RPMI8226 (cell line): ENCODE measurements around the gene NOL12.

Experiments used
- DNase-seq: peaks from one replicate; pipeline ENCODE4 v3.0.0-alpha.2; 2015

Gene NOL12

DNA sequence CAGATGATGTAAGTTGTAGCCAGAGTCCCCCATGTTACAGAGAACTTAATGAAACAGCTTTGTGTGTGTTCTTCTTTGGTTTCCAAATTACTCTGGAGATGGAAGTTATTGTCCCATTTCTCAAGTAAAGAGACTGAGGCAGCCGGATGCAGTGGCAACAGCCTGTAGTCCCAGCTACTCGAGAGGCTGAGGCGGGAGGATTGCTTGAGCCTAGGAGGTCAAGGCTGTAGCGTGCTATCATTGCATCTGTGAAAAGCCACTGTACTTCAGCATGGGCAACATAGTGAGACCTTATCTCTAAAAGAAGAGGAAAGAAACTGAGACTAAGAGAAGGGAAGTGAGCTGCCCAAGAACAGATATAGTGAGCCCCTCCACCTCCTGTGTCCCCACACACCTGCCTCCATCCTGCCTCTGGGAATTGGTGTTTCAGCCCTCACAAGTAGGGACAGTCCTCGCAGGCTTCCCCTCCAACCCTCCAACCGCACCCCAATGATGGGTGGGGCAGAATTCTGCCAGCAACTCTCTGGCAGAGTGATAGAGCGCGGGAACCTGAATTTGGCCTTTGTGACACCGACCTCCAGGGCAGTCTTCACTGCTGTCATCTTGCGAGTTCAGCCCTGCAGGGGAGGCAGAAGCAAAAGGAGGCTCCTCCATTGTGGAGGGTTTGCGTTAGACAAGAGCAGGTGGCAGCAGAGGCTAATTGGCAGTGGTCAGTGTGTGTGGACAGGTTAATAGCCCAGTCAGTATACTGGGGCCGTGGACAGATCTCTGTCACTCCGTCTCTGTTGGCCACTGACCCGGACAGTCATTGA, 26.0 kb upstream of the NOL12 start:
- peak; percentile 24 for DNase-seq

DNA sequence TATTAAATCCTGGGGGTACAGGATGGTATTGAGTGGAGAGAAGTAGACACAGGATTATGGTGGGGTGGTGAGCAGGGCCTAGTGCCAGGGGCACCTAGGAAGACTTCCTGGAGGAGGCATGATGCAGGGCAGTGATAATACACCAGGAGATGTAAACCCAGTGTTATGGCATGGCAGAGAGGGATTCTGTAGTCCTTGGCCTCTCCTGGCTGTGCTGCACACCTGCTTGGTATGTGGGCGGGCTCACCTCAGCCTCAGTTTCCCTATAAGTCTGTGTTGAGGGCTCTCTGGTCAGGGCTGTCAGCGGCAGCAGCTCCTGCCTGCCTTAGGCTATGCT, 25.5 kb upstream of the NOL12 start:
- DNase-seq = no peak

DNA sequence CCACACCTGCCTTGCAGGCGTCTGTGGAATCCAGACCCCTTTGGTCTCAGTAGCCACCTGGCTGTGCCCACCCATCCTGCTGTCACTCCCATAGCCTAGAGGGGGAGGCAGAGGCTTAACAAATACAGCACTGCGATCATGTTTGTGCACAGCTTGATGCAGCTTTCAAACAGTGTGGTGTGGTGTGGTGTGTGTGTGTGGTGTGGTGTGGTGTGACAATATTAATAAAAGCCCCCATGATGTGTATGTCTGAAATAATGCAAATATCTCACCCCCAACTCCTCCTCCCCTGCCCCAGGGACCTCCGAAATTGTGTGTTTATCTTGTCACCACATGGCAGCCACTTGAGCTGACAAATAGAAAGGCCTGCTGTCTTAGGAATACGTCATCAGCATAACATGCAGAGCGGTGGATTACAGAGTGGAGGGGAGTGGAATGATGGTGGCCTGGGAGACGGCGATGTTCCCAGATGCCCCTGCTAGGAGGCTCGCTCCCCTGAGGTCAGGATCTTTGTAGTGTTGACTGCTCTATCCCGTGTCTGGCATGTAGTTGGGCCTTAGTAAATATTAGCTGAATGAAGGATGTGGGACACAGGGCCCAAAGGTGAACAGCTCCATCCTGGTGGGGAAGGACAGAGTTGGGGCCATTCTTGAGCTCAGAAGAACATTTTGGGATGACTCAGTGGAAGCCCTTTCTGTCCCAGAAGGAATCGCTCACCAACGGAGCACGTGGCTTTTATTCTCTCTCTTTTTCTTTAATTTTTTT, 24.8 kb upstream of the NOL12 start:
- no peak for DNase-seq

DNA sequence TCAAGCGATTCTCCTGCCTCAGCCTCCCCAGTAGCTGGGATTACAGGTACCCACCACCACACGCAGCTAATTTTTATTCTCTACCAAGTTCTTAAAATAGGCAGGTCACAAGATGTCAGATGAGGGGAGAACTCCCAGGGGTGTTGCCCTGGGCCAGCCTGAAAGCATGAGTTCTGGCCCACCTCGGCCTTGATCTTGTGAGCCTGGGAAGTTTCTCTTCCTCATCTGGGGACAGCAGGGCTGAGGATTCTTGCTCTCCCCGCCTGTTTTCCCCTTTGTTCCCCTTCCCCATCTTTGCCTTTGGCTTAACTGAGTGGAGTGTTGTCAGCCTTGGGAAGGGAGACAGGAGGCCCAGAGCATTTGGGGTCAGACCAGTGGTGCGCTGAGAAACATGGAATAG, 24.1 kb upstream of the NOL12 start:
- no peak for DNase-seq

DNA sequence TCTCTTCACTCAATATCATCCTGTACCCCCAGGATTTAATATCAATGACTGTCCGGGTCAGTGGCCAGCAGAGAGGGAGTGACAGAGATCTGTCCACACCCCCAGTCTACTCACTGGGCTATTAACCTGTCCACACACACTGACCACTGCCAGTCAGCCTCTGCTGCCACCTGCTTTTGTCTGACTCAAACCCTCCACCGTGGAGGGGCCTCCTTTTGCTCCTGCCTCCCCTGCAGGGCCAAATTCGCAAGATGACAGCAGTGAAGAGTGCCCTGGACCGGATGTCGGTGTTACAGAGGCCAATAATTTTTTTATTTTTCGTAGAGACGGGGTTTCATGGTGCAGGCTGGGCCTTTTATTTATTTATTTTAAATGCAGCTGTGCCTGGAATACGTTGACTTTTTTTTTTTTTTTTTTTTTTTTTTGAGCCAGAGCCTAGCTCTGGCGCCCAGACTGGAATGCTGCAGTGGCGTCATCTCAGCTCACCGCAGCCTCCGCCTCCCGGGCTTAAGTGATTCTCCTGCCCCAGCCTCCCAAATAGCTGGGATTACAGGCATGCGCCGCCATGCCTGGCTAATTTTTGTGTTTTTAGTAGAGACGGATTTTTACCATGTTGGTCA, 22.5 kb upstream of the NOL12 start:
- no peak for DNase-seq

DNA sequence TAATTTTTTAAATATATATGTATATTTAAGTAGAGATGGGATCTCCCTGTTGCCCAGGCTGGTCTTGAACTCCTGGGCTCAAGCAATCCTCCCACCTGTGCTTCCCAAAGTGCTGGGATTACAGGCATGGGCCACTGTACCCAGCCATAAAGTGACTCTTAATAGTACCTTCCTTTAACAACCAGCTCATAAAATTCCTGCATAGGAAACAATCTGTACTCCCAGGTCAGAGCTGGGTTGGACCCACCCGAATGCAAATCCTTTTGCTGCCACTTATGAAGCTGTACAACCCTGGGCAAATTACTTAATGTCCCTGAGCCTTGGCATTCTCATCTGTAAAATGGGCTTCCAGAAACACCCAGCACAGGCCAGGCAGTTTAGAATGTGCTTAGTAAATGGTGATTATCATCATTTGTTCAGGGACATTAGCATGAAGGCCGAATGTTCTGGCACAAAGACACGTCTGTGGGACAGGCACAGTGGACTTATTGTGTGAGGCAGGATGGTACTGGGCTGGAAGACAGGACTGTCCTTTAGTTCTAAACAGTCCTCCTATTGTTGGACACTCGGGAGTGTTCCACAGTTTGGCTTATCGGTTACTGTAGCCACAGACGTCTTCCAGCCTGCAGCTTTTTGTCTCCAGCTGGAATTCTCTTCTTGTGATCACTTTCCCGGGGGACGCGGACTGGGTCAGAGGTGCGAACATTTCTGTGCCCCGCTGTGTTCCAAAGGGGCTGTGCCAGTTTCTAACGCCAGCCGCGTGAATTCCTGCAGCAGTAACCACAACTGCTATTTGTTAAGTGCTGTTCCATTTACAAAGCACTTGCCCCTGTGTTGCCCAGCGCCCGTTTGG, 21.7 kb upstream of the NOL12 start:
- DNase-seq = no peak

DNA sequence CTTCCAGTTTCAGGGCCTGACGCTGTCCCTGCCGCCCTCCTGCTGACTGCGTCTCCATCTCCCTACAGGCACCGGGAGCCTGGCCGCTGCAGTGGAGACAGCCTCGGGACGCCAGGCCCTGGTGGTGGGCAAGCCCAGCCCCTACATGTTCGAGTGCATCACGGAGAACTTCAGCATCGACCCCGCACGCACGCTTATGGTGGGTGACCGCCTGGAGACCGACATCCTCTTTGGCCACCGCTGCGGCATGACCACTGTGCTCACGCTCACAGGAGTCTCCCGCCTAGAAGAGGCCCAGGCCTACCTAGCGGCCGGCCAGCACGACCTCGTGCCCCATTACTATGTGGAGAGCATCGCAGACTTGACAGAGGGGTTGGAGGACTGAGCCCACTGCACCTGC, 20.7 kb upstream of the NOL12 start:
- no peak for DNase-seq

DNA sequence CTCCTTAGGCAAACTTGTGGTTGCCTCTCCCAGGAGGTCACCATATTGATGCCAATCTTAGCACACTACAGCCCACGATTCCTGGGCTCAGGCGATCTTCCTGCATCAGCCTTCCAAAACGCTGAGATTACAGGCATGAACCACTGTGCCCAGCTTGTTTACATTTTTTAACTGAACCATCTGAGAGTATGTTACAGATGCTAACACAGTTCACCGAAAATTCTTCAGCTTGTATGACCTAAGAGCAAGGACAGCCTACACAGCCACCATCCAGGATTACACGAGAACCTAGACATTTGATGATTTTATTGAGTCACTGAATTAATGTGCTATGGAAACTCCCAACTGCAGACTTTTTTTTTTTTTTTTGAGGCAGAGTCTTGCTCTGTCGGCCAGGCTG, 16.6 kb upstream of the NOL12 start:
- DNase-seq = no peak

DNA sequence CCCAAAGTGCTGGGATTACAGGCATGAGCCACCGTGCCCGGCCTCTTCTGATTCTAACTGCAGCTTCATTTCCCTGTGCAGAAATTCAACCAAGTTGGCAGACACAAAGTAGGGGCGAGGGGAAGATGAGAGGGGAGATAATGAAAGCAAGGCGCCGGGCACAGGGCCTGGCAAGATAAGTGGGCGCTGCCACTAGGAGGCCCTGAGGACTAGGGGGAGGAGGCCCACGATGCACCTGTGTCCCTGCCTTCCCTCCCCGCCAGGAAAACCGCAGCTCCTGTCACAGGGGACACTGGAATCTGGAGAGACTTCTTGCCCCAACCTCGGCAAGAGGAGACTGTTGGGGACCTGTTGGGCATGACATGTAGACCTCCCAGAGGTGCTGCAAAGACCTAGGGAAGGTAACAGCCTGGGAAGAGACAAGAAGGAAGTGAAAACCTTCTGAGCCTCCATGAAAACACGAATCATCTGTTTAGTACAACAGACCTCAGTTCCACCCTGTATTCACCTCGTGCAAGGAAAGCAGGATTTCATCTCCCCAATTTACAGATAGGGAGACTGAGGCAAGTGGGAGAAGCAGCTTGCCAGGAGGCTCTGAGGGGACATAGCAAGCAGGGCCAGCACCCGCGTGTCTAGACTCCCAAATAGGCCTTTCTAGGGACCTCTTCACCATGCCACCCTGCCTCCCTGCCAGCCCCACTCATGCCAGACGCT, 13.8 kb upstream of the NOL12 start:
- DNase-seq = peak; percentile 78

DNA sequence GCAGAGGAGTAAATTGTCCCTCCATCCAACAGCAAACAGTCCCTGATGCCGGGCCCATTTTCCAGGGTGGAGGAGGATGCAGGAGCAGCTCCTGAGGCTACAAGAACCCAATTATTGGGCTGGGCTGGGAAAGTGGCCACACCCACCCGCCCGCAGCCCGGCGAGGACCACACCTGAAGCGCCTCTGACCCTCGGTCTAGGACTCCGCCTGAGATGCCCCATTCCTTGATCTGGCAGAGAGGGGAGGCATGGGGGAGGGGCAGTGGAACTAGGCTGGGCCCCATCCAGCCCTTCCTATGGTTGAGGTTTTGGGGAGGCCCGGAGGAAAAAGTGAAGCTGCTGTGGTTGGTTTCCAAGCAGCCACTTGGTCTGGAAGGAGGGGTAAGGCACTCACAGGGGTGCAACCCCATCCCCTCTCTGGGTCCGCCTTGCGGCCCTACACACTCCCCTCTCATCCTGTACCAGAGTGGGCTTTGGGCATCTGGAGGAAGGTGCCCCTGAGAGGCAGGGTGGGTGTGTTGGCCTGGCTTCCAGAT, 13.2 kb upstream of the NOL12 start:
- DNase-seq = no peak

DNA sequence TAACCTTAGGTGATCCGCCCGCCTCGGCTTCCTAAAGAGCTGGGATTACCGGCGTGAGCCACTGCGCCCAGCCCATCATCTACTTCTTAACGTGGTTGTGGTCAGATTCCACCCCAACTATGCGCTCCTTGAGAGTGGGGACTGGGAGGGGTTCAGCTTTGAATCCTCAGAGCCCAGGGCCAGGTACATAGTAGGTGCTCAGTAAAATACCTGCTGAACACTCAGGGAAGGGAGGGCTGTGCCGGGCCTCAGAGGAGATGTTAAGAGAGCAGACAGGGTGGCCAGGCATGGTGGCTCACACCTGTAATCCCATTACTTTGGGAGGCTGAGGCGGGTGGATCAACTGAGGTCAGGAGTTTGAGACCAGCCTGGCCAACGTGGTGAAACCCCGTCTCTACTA, 11.9 kb upstream of the NOL12 start:
- DNase-seq = no peak

DNA sequence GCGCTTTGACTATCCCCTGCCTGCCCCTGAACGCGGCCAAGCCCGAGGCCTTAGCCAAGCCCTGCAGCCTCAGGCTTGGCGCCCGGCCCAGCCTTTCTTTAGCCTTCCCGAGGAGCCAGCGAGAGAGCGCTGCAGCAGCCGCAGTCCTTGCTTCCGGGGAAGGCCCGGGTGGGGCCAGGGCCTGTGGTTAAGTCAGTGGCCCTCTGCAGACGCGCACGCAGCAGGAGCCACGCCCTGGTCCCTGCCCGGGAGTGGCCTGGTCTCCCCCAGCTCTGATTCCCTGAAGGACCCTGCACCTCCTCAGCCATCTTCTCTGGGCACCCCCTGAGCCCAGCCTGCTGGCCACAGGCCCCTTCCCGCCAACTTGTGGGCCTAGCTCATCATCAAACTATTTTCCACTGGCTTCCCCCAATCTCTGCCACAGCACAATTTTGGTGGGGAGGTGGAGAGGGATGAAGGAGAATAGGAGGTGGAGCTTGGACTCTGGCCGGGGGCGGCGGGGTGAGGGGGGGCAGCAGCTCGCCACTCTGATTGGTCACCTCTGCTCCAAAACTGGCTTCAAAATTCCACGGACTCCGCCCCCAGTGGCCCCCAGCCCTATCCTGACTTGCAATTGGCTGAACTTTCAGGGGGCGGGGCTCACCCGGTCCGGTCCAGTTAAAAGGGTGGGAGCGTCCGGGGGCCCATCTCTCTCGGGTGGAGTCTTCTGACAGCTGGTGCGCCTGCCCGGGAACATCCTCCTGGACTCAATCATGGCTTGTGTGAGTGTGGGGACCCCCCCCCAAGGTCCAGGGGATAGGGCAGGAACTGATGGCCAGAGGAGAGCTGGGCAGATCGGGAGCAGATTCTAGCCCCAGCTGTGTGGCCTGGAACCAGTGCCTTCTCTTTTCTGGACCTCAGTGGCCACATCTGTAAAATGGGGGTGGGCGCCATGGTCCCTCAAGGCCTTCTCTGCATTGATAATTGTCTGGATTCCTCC, 10.9 kb upstream of the NOL12 start, which contains the start of gene LGALS1:
TSS of gene LGALS1 (plus strand) at position 686 of the 979 bp plus-strand sequence. CDS start at position 753, 67 bp downstream.
- peak; percentile 97 for DNase-seq

DNA sequence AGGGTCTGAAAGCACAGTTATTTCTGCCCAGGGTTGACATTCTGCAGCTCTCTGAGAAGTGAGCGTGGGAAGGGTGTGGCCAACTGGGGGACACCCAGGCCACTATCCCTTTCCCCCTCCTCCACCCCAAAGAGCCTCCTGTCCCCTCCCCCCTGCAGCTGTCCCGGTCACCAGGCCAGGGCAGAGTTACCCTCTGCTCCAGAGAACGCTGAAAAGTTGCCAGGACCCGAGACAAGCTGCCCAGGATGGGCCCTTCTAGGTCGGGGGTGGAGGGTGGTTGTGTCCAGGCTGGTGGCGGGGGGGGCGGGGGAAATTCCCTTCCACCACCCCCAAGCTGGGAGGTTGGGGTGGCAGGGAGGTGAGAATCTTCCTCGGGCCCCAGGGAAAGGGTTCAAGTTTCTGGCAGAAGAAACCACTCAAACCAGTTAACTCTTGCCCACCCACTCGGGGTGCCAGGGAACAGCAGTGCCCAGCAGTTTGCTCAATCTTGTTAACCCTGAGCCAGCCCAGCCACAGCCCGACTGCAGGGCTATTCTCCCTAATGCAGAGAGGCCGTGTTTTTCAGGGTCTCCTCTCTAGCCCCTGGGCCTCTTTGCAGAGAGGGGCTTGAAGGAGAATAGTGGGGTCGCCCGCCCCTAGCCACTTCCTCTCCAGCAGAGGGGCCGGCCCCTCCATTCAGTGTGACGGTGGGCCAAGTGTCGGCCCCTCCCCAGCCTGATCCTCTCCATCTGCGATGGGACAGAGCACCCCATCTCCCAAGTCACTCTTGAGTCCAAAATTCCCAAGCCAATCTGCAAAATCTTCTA, 10.0 kb upstream of the NOL12 start:
- peak; percentile 81 for DNase-seq

DNA sequence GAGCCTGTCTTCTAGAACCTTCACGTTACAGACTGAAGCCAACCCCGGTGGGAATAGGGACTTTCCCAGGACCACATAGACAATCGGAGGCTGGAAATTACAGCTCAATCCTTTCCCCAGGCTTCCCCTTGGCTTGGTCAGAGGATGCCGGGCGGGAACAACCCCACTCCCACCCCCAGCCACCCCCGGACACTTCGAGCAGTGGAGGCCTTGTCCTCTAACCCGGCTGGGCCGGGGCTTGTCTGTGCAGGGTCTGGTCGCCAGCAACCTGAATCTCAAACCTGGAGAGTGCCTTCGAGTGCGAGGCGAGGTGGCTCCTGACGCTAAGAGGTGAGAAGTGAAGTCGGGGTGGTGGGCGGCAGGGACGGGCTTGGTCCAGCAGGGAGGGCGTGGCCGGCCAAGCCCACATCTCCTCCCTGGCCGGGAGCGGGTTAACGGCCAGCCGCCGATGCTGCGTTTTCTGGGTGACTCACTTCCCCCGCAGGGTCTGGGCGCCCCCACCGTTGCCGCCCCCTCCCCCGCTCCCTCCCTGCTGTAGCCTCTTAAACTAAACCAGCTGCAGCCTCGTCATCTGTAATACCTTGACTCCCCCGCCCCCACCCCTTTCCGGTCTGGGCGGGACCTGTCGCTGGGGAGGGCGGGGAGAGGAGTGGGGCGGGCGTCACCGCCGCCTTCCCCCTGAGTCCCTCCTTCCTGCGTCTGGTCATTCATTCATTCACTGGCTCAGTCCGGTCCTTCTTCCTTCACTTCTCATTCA, 9.2 kb upstream of the NOL12 start:
- DNase-seq = peak; percentile 95

DNA sequence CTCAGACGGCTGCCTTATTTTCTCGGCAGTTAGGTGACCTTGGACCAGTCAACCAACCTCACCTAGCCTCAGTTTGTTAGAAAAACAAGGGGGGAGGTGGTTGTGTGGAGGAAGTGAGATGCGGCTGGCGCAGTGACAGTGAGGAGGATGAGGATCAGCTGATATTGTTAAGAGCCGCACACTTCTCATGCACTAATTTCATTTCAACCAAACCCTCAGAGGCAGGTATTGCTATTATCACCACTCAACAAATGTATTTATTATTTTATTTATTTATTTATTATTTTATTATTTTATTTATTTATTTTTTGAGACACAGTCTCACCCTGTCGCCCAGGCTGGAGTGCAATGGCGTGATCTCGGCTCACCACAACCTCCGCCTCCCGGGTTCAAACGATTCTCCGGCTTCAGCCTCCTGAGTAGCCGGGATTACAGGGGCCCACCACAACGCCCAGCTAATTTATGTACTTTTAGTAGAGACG, 8.6 kb upstream of the NOL12 start:
- DNase-seq = no peak

DNA sequence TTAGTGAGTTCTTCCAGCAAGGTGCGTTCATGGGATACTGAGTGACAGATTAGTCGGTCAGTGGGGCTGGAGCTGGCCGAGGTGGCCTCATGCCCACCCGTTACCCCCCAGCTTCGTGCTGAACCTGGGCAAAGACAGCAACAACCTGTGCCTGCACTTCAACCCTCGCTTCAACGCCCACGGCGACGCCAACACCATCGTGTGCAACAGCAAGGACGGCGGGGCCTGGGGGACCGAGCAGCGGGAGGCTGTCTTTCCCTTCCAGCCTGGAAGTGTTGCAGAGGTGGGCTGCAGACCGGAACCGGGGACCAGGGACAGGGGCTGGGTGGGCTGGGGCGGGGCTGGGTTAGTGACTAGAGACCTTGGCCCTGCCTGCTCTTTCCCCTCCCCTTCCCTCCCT, 7.8 kb upstream of the NOL12 start:
- no peak for DNase-seq

DNA sequence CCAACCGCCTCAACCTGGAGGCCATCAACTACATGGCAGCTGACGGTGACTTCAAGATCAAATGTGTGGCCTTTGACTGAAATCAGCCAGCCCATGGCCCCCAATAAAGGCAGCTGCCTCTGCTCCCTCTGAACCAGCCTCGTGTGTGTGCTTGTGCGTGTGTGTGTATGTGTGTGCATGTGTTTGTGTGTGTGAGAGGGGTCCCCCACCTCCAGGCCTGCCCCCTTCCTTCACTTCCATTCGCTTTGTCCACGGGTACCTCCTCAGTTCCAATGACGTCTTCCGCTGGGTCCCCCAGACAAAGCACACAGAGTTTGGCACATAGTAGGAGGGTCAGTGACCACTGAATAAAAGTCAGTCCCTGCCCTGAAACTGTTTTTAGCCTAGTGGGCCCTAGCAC, 6.5 kb upstream of the NOL12 start:
- no peak for DNase-seq

DNA sequence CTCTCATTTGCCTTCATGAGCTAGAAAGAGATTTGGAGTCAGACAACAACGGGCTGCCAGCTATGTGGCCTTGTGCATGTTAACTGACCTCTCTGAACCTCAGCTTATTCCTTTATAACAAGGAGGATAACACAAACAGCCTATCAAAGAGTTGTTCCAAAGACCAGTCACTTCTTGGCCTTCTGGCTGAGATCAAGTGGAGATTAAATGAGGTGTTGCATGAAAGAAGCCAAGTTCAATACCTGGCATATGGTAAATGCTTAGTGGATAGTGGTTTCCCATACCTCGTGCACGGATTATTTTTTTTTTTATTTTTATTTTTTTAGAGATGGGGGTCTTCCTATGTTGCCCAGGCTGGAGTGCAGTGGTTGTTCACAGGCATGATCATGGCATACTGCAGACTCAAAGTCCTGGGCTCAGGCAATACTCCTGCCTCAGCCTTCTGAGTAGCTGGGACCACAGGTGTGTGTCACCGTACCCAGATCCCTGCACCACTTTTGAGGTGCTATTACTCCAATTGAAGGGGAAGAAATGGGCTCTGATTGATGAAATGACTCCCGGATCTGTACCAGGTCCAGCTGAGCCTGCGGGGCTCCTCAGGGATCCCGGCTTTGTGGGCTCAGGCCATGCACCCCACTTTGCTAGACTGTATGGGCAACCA, 5.8 kb upstream of the NOL12 start:
- DNase-seq = no peak
